Activated CD4-positive, alpha-beta T cell treated with anti-CD3 and anti-CD28 coated beads, Interleukin-2, amount 10 ng/mL, durations not matched to agents 24 days and 14 days (primary cell): ENCODE results near the gene STK33. TPM values are rescaled to one million over a fixed set of nuclear protein-coding genes. Genes with fewer than 3 reads are reported as not detected.

Experiments
- DNase-seq: peaks from one replicate; pipeline ENCODE4 v3.0.0; 2022
- H3K27ac Mint-ChIP-seq: one replicate; pipeline ENCODE4 v1.8.0; 2022; ENCODE audit warnings: mild to moderate bottlenecking, mixed read lengths
- H3K27me3 Mint-ChIP-seq: one replicate; pipeline ENCODE4 v1.8.0; 2022; ENCODE audit warnings: mixed read lengths
- H3K36me3 Mint-ChIP-seq: one replicate; pipeline ENCODE4 v1.8.0; 2022; ENCODE audit warnings: low read depth, mild to moderate bottlenecking, mixed read lengths
- H3K4me1 Mint-ChIP-seq: one replicate; pipeline ENCODE4 v1.8.0; 2021; ENCODE audit warnings: mixed read lengths
- H3K4me3 Mint-ChIP-seq: one replicate; pipeline ENCODE4 v1.8.0; 2022; ENCODE audit warnings: mild to moderate bottlenecking, moderate library complexity, mixed read lengths
- H3K9me3 Mint-ChIP-seq: one replicate; pipeline ENCODE4 v1.8.0; 2021; ENCODE audit warnings: mixed read lengths
- intact Hi-C: fragments of 100-400 bp; cut with micrococcal nuclease; formaldehyde crosslinking; loops from one replicate; pipeline ENCODE4 v1.15.1; 2023
- total RNA-seq: library from RNA; stranded (reverse); gene quantifications from 2 replicates; pipeline ENCODE4 v1.2.3, GENCODE V29; 2022

STK33 gene
- total RNA-seq, 1 donor from 2014 or later: 0.63 TPM

DNA sequence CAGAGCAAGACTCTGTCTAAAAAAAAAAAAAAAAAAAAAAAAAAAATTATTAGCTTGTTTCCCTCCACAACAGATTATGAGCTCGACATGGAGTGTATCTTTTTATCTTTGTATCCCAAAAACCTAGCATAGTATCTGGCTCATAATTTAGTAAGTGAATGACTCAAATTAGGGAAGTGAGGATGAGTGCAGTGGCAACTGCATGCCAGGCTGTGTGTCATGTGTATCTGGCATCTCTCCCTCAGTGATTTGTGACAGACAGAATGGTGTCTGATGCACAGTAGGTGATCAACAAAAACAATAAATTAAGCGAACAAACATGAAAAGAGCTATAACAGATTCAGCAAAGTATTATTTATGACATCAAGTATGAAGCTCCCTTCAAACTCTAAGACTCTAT is 7.2 kb downstream of the STK33 start:
- DNase-seq: no peak
- Mint-ChIP-seq H3K27ac (no peak overlapping the region), H3K36me3 (no peaks in the 10 kb centered on the region), H3K4me3 (no peak overlapping the region), H3K27me3 (peaks cover 40% of the 10 kb centered on the region), H3K4me1 (no peaks in the 10 kb centered on the region), H3K9me3 (no peaks in the 10 kb centered on the region)
- intact Hi-C loops: loop anchor here (10.0 kb wide), 1 partner anchor 572 kb away; no protein-coding TSS in a partner anchor

DNA sequence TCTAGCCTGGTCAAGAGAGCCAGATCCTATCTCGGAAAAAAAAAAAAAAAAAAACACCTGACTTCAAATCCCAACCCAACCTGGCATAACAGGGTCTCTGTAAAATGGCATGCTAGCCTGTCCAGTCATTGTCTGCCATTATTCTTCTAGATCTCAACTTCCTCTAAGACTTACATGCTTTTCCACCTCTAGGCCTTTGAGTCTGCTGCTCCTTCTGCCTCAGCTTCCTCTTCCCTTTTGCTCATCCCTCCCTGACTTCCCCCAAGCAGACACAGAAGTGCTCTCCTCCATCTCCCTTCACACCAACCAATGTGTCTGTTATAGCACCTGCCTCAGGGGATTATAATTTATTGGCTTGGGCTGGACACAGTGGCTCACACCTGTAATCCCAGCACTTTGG is 7.8 kb downstream of the STK33 start:
- Mint-ChIP-seq H3K27ac (no peak overlapping the region), H3K9me3 (no peaks in the 10 kb centered on the region), H3K36me3 (no peaks in the 10 kb centered on the region), H3K4me3 (no peak overlapping the region), H3K4me1 (no peaks in the 10 kb centered on the region), H3K27me3 (peaks cover 35% of the 10 kb centered on the region)
- intact Hi-C loops: loop anchor here (10.0 kb wide), 1 partner anchor 571 kb away; no protein-coding TSS in a partner anchor
- no peak for DNase-seq

DNA sequence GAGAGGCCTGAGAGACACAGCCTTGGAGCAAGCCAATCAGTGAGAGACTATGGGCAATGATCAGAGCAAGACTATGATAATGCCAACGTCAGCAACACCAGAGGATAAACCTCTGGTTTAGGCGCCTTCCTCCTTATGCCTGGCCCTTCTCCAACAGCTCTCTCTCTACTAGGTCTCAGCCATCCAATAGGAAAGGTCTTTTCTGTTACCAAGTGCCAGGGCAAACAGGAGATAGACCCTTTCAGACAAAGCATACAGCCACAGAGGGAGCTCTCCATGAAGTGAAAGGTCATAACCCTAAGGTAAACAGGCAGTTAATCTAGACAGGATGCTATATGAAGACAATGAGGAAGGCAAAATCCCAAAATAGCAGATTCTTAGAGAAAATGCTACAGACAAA is 9.5 kb downstream of the STK33 start:
- peaks cover 8% of the 10 kb centered on the region for H3K9me3 Mint-ChIP-seq
- no peaks in the 10 kb centered on the region for H3K4me1 Mint-ChIP-seq
- DNase-seq: no peak
- H3K27ac Mint-ChIP-seq: no peak overlapping the region
- no peak overlapping the region for H3K4me3 Mint-ChIP-seq
- intact Hi-C loops: loop anchor here (10.0 kb wide), 1 partner anchor 570 kb away; no protein-coding TSS in a partner anchor
- no peaks in the 10 kb centered on the region for H3K36me3 Mint-ChIP-seq
- H3K27me3 Mint-ChIP-seq: peaks cover 36% of the 10 kb centered on the region

DNA sequence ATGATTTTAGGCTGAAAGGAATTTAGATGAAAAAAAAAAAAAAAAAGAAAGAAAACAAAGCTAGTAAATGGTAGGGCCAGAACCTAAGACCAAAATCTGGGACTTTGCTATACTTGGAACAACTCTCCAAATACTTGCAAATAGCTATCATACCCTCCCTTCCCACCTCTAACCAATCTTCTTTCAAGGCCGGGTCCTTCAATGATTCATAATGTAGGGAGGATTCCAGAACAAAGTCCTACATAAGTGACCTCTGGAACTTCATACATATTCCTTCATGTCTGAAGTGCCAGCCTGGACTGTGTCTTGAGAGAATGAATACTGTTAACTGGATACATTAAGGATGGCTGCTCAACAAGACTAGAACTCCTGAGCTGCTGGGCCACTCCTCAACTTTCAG is 9.9 kb downstream of the STK33 start:
- no peak for DNase-seq
- intact Hi-C loops: loop anchor here (10.0 kb wide), 1 partner anchor 569 kb away; no protein-coding TSS in a partner anchor

DNA sequence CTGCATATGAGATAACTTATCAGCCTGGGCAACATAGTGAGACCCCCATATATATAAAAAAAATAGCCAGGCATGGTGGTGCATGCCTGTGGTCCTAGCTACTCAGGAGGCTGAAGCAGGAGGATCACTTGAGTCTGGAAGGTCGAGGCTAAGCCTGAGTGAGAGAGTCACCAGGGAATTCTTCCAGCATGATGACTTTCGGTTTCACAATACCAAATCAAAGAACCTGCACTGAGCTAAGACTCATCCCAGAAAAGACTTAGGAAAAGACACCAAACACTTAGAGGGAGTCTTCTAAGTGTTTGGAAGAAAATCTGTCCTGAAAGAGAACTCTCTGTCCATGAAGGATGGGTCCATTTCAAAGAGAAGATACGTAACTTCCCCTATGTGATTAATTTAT is 12.7 kb downstream of the STK33 start:
- DNase-seq: no peak
- peaks cover 27% of the 10 kb centered on the region for H3K27me3 Mint-ChIP-seq
- intact Hi-C loops: loop anchor here (10.0 kb wide), 1 partner anchor 566 kb away; no protein-coding TSS in a partner anchor
- no peaks in the 10 kb centered on the region for H3K36me3 Mint-ChIP-seq
- no peak overlapping the region for H3K4me3 Mint-ChIP-seq
- no peak overlapping the region for H3K27ac Mint-ChIP-seq
- peaks cover 8% of the 10 kb centered on the region for H3K9me3 Mint-ChIP-seq
- no peaks in the 10 kb centered on the region for H3K4me1 Mint-ChIP-seq

More for the DNA sequence above, 9.9 kb downstream of the STK33 start:
- Mint-ChIP-seq H3K4me1 (no peaks in the 10 kb centered on the region), H3K27ac (no peak overlapping the region), H3K9me3 (peaks cover 8% of the 10 kb centered on the region), H3K27me3 (peaks cover 33% of the 10 kb centered on the region), H3K36me3 (no peaks in the 10 kb centered on the region), H3K4me3 (no peak overlapping the region)

DNA sequence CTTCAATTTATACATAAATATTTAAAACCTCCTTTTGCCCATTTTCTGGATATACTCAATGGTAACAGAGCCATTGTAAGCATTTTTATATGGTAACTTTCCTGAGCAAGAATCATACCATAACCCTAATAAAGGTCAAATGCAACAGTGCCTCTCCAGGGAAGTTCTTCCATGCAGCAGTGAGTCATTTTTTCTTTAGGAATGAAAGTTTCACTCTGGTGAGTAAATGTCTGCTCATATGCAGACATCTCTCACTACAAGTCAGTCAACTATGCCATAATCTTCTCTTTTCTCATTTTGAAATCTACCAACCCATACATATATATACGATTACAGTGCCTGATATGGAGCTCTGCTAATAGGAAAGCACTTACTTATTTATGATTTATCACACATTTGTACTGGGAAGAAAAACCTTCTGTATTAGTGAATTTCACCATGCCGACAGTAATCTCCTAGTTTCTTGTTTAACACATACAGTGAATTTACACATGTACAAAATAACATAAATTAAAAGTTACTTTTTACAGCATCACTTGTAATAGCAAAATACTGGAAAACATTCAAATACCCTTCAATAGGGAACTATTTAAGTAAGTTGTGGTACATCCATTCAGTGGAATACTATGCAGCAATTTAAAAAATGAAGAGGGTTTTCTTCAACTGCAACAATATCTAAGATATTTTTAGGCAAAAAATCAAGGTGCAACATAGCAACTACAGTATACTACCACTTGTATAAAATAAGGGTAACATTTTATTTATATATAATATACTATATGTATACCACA is 16.0 kb downstream of the STK33 start:
- Mint-ChIP-seq H3K36me3 (no peaks in the 10 kb centered on the region), H3K9me3 (peaks cover 8% of the 10 kb centered on the region), H3K4me1 (no peaks in the 10 kb centered on the region), H3K27me3 (peaks cover 23% of the 10 kb centered on the region), H3K27ac (no peak overlapping the region), H3K4me3 (no peak overlapping the region)
- intact Hi-C loops: no loop called here
- DNase-seq: no peak

DNA sequence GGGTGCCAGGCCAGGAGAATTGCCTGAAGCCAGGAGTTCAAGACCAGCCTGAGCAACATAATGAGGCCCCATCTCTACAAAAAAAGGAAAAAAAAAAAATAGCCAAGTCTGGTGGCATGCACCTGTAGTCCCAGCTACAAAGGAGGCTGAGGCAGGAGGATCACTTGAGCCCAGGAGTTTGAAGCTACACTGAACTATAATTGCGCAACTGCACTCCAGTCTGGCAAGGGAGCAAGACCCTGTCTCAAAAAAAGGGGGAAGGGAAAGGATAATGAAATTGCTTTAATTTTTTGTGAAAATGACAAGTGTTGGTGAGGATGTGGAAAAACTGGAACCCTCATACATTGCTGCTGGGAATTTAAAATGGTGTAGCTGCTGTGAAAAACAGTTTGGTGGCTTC is 19.2 kb downstream of the STK33 start:
- Mint-ChIP-seq H3K36me3 (no peaks in the 10 kb centered on the region), H3K27ac (no peak overlapping the region), H3K4me1 (no peaks in the 10 kb centered on the region), H3K4me3 (no peak overlapping the region), H3K9me3 (no peaks in the 10 kb centered on the region), H3K27me3 (peaks cover 20% of the 10 kb centered on the region)
- intact Hi-C loops: no loop called here
- no peak for DNase-seq

DNA sequence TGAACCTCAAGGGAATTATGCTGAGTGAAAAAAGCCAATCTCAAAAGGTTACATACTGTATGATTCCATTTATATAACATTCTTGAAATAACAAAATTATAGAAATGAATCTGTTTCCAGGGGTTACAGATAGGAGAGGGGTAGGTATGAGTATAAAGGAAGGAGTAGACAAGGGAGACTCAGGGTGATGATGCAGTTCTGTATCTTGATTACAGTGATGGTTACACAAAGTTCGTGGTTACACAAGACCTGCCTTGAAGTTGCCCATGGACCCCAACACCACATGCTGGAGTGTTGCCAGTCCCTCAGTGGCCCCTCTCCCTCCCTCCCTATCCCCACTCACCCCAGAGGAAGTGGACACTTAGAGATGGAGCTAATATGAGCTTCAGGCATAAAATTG is 20.3 kb downstream of the STK33 start:
- H3K9me3 Mint-ChIP-seq: no peaks in the 10 kb centered on the region
- no peak for DNase-seq
- peaks cover 25% of the 10 kb centered on the region for H3K27me3 Mint-ChIP-seq
- no peak overlapping the region for H3K27ac Mint-ChIP-seq
- intact Hi-C loops: no loop called here
- H3K4me3 Mint-ChIP-seq: no peak overlapping the region
- H3K36me3 Mint-ChIP-seq: no peaks in the 10 kb centered on the region
- H3K4me1 Mint-ChIP-seq: no peaks in the 10 kb centered on the region

DNA sequence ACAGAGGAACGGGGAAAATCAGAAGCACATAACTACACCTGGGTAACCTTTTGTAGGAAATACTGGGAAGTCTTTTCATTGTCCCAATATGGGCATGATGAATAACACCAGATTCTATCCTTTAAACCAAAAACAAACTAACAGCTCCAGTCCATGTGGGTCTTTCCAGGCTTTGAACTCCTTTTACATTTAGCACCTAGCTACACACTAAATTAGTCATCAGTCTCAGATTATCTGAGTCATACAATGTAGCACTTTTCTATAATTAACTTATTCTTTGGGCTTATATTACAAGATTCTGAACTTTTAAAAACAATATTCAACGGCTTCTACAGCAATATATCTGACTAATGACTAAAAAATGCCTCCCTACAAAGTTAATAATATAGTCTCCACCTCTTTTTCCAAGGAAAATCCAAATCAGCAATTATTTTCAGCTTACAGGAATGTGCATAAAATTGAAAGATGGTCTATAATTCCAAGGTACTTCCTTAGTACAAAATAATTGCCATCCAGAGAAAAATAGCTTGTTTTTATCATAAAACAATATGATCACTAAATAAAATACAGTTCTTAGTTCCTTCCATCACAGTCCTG is 26.3 kb downstream of the STK33 start:
- intact Hi-C loops: no loop called here
- H3K27me3 Mint-ChIP-seq: peaks cover 20% of the 10 kb centered on the region
- H3K4me1 Mint-ChIP-seq: no peaks in the 10 kb centered on the region
- no peaks in the 10 kb centered on the region for H3K9me3 Mint-ChIP-seq
- H3K36me3 Mint-ChIP-seq: no peaks in the 10 kb centered on the region
- no peak overlapping the region for H3K27ac Mint-ChIP-seq
- DNase-seq: no peak
- H3K4me3 Mint-ChIP-seq: no peak overlapping the region

DNA sequence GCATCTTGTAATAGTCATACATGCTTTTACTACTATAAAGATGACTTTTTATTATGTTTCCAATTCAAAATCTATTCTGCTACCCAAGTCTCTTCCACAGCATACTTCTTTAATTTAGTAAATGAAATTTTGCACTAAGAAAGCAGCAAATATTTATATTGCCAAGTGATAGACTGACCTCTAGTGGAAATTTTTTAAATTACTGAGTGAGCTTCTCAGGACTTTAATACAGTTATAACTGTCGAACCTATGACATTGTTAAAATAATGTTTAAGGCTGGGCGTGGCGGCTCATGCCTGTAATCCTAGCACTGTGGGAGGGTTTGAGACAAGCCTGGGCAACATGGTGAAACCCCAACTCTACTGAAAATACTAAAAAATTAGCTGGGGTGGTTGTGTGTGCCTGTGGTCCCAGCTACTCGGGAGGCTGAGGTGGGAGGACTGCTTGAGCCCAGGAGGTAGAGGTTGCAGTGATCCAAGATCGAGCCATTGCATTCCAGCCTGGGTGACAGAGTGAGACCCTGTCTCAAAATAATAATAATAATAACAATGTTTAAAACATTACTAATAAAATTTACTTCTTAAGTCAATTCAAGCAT is 27.3 kb downstream of the STK33 start:
- peaks cover 26% of the 10 kb centered on the region for H3K27me3 Mint-ChIP-seq
- no peak overlapping the region for H3K4me3 Mint-ChIP-seq
- no peak overlapping the region for H3K27ac Mint-ChIP-seq
- H3K36me3 Mint-ChIP-seq: no peaks in the 10 kb centered on the region
- H3K4me1 Mint-ChIP-seq: no peaks in the 10 kb centered on the region
- H3K9me3 Mint-ChIP-seq: no peaks in the 10 kb centered on the region
- DNase-seq: no peak
- intact Hi-C loops: loop anchor here (1.0 kb wide), 3 partner anchors 228 to 374 kb away; no protein-coding TSS in a partner anchor

DNA sequence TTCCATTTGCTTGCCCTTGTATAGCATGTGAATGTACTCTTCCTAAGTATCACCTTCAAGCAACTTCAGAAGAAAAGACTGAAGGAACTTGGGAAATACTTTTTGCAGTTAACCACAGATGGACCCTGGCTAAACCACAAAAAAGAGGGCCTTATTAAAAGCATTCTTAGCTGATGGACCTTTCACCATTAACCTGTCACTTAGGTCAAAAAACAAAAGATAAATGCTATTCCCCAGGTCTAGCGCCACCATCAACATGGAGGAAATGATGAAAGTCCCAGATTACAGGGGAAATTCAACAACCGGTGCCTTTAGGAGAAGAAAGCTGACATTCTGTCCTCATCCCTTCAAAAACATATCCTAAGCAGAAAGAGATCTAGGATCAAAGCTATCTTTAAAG is 29.5 kb downstream of the STK33 start:
- H3K27ac Mint-ChIP-seq: no peak overlapping the region
- H3K36me3 Mint-ChIP-seq: no peaks in the 10 kb centered on the region
- intact Hi-C loops: no loop called here
- H3K27me3 Mint-ChIP-seq: peaks cover 19% of the 10 kb centered on the region
- no peaks in the 10 kb centered on the region for H3K4me1 Mint-ChIP-seq
- DNase-seq: no peak
- no peaks in the 10 kb centered on the region for H3K9me3 Mint-ChIP-seq
- no peak overlapping the region for H3K4me3 Mint-ChIP-seq

DNA sequence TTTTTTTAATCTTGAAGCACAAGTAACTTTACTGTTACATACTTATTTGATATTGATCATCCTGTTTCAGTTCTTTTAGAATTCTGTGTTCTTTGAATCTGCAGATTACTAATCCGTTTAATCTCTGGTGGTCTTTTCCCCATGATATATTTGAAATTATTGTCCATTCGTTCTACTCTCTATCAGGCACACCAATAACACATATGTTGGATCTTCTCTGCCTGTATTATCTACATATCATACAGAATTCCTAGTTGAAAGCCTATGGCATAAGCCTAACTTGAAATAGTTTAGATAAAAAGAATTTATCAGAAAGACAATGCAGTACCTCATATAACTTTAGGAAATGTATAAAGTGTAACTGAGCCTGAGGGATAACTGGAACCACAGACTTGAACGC is 32.6 kb downstream of the STK33 start:
- Mint-ChIP-seq H3K4me1 (no peaks in the 10 kb centered on the region), H3K9me3 (no peaks in the 10 kb centered on the region), H3K4me3 (no peak overlapping the region), H3K36me3 (no peaks in the 10 kb centered on the region), H3K27ac (no peak overlapping the region), H3K27me3 (peaks cover 23% of the 10 kb centered on the region)
- no peak for DNase-seq
- intact Hi-C loops: no loop called here

DNA sequence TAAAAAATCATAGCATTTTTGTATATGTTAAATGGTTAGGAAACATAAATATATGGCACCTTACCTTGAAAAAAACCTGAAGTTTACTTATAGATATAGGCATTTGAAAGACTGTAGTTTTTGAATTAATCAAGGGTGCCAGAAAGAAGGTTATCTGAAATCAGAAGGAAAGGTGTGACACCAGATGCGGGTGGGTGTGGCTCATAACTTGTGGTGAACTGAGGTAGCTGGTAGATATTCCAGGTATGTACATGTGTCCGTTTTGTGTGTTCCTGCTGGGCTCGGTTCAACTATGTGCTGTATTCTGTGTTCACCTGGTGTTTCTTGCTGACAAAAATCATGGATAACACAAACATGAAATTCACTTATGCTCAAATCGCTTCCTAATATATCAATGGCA is 35.6 kb downstream of the STK33 start:
- DNase-seq: no peak
- no peaks in the 10 kb centered on the region for H3K9me3 Mint-ChIP-seq
- no peak overlapping the region for H3K27ac Mint-ChIP-seq
- no peaks in the 10 kb centered on the region for H3K4me1 Mint-ChIP-seq
- no peaks in the 10 kb centered on the region for H3K36me3 Mint-ChIP-seq
- H3K27me3 Mint-ChIP-seq: peaks cover 26% of the 10 kb centered on the region
- intact Hi-C loops: no loop called here
- no peak overlapping the region for H3K4me3 Mint-ChIP-seq

DNA sequence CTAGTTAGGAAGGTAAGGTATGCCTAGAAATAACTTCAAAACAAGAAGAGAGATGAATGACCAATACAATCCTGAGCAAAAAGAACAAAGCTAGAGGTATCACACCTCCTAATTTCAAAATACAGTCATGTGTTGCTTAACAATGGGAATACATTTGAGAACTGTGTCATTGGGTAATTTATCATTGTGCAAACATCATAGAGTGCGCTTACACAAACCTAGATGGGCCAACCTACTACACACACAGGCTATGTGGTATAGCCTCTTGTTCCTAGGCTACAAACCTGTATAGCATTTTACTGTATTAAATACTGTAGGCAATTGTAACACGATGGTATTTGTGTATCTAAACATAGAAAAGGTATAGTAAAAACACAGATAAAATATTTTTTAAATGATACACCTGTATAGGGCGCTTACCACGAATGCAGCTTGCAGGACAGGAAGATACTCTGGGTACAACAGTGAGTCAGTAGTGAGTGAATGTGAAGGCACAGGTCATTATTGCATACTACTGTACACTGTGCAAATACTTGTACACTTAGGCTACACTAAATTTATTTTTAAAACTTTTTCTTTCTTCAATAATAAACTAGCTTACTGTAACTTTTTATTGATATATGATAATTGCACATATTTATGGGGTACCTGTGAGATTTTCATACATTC is 48.2 kb downstream of the STK33 start:
- no peaks in the 10 kb centered on the region for H3K36me3 Mint-ChIP-seq
- no peaks in the 10 kb centered on the region for H3K4me1 Mint-ChIP-seq
- peaks cover 7% of the 10 kb centered on the region for H3K27me3 Mint-ChIP-seq
- H3K27ac Mint-ChIP-seq: no peak overlapping the region
- intact Hi-C loops: no loop called here
- DNase-seq: no peak
- H3K4me3 Mint-ChIP-seq: no peak overlapping the region
- no peaks in the 10 kb centered on the region for H3K9me3 Mint-ChIP-seq
